Urothelium cell line (cell line): ENCODE measurements around the gene HAVCR2.
A peak's percentile ranks its signal among the peaks of the same experiment; 100 is the strongest.
"Not testable (repeated sequence)": the region's sequence is repeated elsewhere in the genome, so short reads cannot be mapped to it uniquely, and the experiment has no call there.

ENCODE experiments used
- DNase-seq: peaks from one replicate; pipeline ENCODE4 v3.0.0; 2011; ENCODE audit warnings: low spot score, mixed read lengths
- FAIRE-seq: peaks from 2 replicates; lab custom pipeline; 2011; peaks lifted over from hg19 to GRCh38; lab: Jason Lieb, UNC

HAVCR2 gene

DNA sequence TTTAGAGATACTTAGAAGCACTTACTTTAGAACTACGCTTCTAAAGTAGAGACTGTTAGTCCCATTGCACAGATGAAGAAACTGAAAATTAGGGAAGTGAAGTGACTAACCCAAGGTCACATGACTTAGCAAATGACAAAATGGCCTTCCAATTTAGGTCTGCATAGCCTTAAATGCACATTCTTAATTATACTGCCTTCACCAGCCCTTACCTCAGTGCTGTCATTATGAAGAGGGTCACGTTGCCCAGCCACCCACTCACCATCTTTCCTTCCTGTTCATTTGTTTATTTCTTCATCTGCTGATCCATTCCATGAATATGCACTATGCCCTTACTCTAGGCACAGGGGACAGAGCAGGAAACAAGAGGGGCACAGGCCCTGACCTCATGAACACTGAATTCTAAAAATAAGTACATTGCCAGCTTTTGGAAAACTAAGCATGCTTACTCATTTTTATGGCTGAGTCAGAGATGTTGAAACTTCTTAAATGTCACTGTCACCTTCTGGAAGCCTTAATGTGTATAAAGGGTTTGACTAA is 8.6 kb downstream of the HAVCR2 start:
- FAIRE-seq, result no peak
- peak; percentile 5 for DNase-seq

DNA sequence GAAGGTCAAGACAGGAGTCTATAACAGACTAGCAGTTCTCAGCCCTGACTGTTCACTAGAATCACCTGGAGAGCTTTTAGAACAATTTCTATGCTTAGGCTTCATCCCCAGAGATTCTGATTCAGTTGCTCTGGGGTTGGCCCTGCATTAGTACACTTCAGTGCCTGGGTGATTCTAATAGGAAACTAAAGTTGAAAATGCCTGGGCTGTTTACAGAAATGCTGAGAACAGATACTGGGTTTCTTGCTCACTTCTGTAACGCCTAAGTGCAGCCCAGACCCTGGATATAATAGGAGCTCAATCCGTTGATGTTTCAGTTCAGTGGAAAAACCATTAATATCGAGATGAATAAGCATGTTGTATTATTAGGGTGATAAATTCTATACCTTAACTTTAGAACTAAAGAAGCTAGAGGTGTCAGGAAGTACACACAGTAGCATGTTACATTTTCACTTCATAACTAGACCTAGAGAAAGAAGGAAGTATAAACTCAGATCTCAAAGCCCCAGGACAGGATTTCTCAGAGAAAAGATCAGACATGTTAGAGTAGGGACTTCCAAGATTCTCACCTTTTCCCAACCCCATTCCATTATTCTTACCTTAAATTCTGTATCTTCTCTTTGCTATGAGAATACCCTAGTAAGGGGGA is 20.4 kb downstream of the HAVCR2 start:
- DNase-seq (no peak), FAIRE-seq (no peak)

DNA sequence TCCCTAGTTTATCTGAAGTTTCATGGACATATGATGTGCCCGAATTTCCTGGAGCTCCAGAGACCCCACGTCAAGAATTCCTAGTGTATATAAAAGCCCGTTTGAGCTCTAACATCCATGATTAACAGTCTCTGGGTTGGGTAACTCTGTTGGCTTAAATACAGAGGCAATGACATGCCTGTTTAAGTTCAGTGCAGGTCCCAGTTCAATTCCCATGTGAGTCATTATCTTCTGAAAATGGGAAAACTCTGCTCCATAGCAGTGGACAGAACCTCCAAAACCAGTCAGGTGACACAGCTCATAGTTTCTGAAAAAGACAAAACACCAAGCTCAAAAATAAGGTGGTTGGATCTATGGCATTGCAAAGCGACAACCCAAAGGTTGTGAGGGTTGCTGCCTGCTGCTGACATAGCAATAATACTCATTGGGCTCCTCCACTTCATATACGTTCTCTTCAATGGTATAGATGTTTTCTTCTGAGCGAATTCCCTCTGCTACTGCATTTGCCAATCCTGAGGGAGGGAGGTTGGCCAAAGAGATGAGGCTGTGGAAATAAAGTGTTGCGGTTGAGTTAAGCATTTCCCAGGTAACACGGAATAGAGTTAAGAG is 22.0 kb downstream of the HAVCR2 start:
- no peak for FAIRE-seq
- no peak for DNase-seq

DNA sequence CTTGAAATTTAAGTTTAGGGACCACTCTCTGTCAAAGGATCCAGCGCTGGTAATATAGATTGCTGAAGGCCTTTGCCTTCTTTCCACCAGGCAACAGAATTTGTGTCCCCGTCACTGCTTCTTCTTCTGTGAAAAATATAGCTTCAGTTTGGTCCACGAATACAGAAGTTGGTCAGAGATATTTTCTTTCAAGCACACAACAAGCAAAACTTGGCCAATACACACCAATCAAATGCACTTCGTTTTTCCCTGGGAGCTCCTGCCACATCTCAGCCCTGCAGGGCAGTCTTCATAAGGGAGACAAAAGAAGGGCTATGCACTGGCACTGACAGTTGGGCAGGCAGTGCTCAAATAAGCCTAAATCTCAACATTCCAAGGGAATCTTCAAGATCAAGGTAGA is 22.9 kb downstream of the HAVCR2 start:
- DNase-seq (no peak), FAIRE-seq (no peak)

DNA sequence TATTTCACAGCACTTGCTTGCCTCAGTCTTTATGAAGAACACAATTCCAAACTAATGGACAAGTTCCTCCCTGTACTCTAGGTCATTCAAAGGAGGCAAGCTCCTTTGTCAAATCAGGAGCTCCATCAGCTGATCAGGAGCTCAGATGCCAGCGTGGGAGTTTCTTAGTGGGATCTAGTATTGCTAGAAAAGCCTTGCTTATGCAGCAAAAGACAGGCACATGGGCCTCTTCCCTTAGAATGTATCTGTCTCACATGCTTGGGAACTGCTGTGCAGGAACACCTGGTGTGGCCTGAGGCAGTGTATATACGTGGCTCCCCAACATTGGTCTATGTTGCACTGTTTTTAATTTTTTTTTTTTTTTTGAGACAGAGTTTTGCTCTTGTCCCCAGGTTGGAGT is 28.6 kb downstream of the HAVCR2 start:
- DNase-seq, result no peak
- no peak for FAIRE-seq

DNA sequence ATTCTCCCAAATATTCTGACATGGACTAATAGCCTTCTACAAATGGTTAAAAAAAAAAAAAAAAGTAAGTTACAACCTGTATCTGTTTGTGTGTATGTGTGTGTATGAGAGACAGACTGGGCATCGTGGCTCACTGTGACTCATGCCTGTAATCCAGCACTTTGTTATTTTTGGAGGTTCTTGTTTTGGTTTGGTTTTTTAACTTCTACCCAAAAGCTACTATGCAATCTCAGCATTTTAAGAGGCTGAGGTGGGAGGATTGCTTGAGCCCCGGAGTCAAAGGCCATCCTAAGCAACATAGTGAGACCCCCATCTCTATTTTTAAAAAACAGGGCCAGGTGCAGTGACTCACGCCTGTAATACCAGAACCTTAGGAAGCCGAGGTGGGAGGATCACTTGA is 32.3 kb downstream of the HAVCR2 start:
- FAIRE-seq, result no peak
- DNase-seq, result peak; percentile 22

DNA sequence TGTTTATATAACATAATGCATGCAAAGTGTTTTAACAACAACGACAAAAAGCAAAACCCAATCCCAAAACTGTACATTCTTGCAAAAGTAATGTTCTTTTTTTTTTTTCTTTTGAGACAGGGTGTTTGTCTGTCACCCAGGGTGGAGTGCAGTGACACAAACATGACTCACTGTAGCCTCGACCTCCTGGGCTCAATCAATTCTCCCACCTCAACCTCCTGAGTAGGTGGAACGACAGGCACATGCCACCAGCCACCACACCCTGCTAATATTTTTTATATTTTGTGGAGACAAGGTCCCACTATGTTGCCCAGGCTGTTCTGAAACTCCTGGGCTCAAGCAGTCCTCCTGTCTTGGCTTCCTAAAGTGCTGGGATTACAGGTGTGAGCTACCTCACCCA is 36.3 kb downstream of the HAVCR2 start:
- no peak for DNase-seq
- FAIRE-seq, result no peak

DNA sequence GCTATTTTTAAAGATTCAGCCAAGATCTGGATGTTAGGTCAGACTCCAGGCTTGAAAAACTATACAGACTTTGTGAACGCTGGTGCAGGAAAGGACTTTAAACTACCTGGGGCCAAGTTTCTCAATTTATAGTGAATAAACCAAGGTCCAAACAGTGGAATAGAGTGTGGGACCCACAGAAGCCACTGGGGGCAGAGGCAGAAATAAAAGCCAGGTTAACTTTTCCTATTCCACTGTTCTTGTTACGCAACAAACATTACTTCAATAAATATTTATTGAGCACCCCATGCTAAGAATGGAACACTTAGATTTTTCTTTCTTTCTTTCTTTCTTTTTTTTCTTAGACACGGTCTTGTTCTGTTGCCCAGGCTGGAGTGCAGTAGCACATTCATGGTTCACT is 38.9 kb downstream of the HAVCR2 start:
- DNase-seq (no peak), FAIRE-seq (no peak)

DNA sequence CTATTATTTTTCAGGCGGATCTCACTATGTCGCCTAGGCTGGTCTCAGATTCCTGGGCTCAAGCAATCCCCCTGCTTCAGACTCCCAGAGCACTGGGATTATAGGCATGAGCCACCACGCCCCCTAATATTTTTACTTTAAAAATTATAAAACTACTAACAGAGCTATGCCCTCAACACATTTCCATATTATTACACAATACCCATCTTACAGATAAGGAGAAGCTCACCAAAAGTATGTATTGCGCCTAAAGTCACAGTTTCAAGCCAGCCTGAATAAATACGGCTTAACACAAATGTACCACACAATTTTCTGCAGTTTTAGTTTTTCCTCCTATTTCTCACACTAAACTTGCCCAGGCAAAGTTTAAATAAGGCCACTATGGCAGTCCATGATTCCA is 40.1 kb downstream of the HAVCR2 start:
- DNase-seq, result no peak
- FAIRE-seq, result no peak

DNA sequence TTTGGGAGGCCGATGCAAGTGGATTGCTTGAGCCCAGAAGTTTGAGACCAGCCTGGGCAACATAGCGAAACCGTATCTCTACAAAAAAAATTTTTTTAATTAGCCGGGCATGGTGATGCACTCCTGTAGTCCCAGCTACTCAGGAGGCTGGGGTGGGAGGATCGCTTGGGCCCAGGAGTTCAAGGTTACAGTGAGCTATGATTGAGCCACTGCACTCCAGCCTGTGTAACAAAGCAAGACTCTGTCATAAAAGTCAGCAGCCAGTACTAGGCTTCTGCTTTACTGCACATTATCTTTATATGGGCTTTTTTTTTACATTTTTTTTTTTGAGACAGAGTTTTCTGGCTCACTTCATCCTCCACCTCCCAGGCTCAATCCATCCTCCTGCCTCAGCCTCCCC is 40.5 kb downstream of the HAVCR2 start:
- no peak for FAIRE-seq
- no peak for DNase-seq

DNA sequence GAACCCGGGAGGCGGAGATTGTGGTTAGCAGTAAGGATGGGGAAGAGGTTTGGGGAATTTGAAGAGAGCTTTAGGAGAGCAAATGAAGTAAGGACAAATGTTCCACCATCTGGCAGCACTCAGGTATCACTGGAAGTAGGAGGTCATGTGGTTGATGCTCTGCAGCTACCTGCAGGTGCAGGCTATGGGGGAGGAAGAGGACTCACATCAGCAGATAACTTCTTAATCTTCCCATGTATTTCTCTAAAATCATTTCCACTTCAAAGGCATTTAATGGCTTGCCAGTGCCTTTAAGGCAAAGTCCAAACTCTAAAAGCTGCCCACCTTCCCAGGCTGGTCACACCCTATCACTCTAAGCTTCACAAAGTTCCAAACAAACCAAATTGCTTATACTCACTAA is 41.8 kb downstream of the HAVCR2 start:
- DNase-seq, result no peak
- FAIRE-seq, result no peak

DNA sequence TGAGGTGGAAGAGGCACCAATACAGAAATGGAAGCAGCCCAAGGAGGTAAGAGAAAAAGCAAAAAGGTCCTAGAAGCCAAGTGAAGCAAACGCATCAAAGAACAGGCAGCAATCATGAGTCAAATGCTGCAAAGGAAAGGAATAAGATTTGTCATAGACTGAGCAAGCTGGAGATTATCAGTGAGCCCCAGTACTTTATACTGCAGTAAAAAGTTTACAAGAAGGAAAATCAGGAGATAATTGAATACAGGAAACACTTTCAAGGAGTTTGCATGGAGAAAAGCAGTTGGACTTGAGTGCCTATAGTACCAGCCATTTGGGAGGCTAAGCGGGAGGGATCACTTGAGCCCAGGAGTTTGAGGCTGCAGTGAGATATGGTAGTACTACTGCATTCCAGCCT is 42.8 kb downstream of the HAVCR2 start:
- FAIRE-seq, result no peak
- no peak for DNase-seq

DNA sequence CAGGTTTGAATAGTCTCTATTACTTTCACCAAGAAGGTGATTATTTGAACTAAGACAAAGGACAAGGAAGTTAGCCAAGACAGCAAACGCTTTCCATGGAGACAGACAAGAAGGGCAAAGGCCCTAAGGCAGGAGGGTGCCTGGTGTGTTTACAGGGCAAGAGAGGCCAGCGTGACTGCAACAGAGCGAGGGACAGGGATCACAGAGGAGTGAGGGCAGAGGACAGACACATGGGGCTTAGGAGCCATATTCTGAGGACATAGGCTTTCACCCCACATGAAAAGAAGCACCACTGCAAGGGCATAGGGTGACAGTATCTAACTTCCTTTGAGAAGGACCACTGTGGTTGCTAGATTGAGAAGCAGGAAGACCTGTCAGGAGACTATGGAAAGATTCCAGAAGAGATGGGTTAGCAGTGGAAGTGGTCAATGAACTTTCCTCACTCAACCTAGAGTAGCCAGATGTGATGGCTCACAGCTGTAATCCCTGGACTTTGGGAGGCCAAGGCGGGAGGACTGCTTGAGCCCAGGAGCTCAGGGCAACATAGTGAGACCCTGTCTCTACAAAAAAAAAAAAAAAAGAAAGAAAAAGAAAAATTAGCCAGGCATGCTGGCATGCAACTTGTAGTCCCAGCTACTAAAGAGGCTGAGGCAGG is 44.9 kb downstream of the HAVCR2 start:
- no peak for DNase-seq
- no peak for FAIRE-seq

DNA sequence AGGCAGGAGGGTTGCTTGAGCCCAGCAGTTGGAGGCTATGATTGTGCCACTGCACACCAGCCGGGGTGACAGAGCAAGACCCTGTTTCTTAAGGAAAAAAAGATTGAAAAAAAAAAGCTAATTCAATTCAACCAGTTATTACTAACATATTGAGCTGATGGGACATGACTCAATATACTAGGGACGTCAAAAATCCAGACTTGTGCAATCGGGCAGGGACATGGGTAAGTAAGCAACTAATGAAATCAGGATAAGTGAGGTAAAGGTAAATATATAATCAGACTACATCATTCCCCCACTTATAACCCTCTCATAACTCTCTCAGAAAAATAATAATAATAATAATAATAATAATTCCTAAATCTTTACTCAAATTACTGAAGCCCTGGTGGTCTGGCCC is 49.0 kb downstream of the HAVCR2 start:
- FAIRE-seq (no peak), DNase-seq (no peak)

DNA sequence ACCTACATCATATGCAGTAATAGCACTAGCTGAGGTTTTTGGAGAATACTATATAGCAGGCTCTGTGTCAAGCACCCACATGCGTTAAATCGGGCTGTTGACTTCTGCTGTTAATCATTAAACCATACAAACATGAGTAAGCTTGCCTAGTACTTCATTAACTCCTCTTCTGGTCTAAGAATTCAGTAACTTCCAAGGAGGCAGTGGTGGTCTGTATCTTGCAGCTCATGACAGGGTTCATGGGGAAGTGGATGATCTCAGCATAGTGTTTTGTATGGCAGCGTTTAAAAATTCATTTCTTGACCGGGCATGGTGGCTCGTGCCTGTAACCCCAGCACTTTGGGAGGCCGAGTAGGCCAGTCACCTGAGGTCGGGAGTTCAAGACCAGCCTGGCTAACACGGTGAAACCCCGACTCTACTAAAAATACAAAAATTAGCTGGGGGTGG is 49.7 kb downstream of the HAVCR2 start, which contains the start of gene HAVCR1:
HAVCR1 (minus strand) TSS at position 24 of the 447 bp plus-strand sequence. CDS start 1,173 bp downstream, outside the sequence.
- DNase-seq (no peak), FAIRE-seq (no peak)

DNA sequence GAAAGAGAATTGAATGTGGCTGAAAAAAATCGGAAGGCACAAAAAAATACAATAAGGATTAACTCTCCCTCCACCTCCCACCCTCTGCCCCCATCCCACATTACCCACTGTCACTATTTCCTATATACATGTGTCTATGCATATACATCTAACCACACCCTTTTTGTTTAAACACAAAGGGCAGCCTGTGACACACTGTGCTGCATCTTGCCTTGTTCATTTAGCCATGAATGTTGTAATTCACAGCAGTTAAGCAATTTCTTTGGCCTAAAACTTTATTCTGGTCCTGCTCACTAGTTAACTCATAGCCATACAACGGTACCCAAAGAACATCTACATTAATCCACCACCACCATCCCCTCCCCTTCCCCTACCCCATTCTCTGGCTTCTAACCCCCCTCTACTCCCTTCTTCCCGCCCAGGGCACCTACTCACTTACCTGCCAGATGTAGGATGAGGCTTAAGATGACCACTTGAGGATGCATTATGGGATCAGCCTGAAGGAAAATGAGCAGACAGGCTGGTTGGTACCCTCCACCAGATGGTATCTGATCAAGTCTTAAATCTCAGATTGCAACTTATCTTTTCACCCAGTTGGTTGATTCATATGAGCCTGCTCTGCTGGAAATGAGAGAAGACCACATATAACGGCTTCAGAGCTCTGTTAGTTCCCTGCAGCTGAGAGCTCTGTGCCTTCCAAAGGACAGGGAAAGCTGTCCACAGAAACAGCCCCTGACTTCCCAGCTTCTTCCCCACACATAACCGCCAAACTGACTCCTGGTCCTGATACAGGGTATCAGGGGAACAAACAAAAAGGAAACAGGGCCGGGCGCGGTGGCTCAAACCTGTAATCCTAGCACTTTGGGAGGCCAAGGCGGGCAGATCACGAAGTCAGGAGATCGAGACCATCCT is 51.1 kb downstream of the HAVCR2 start:
- no peak for FAIRE-seq
- DNase-seq, result no peak

DNA sequence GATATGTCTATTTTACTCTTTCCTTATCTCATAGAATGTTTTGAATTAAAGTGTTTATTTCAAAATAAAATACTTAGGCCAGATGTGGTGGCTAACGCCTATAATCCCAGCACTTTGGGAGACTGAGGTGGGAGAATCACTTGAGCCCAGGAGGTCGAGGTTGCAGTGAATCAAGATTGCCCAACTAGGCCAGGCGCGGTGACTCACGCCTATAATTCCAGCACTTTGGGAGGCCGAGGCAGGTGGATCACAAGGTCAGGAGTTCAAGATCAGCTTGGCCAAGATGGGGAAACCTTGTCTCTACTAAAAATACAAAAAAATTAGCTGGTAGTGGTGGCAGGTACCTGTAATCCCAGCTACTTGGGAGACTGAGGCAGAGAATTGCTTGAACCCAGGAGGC is 52.0 kb downstream of the HAVCR2 start:
- FAIRE-seq, DNase-seq: not testable (repeated sequence)

DNA sequence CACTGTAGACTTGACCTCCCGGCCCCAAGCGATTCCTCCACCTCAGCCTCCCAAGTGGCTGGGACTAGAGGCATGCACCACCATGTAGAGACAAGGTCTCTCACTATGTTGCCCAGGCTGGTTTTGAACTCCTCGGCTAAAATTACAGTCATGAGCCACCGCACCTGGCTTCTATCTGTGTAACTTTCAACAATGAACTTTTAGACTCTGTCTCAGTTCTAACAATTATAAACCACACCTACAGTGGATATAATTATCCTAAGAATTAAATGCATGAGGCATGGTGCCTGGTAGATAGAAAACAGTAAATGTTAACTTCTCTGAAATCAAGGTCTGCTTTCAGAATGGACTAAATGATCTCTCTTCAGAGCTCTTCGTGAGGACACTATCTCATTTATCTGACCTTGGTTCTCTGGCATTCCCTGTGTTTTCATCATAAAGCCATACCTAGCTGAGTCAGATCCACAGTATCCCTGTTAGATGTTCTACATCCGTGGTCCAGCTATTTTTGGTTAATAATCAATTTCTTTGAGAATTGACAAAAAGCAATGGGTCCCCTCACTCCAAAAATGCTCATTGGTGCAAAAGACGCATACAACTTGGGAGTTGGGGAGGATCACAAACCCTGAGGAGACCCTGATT is 57.1 kb downstream of the HAVCR2 start:
- no peak for FAIRE-seq

DNA sequence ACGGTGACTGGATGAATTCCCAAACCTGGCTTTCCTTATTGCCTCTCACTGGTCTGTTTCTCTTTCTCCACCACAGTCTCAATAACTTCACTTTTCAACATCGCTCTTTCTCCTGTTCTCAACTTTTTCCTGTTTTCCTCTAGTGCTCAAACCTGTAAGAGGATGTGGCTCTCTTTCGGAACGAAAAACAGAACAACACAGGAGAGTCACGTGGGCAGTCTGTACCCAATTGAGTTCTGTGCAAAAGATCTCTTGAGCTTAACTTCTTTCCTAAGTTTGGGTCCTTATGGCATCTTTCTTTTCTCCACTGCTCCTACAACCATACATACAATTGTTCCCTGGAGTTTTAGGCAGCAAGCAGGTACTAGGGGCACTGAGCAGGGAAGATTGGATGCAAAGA is 58.8 kb downstream of the HAVCR2 start:
- no peak for FAIRE-seq
- no peak for DNase-seq

More for the DNA sequence above, 57.1 kb downstream of the HAVCR2 start:
- no peak for DNase-seq

DNA sequence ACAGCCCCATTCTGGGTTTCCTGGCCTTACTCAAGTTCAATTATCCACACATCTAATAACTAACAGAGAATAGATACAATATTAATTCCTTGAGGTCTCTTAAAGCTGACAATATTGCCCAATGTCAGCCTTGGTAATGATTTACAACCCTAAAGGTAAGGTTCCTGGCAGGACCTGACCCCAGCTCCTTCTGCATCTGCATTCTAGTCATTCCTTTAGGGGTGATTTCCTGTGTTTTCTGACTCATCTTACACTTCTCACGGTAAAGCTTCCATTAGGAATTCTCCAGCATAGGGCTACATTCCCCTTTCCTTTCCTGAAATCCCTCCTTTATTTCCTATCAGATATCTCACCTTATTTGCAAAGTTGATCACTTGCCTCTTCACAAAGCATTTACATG is 59.2 kb downstream of the HAVCR2 start:
- no peak for FAIRE-seq
- DNase-seq, result peak; percentile 62
